ENCODE data around the gene LSP1. TPM values are rescaled to one million over a fixed set of nuclear protein-coding genes. Genes with fewer than 3 reads are reported as not detected.

Gene LSP1
- total RNA-seq, 4 donors from 2014 or later, result 10.3 to 36.5 (median 35.4) TPM

DNA sequence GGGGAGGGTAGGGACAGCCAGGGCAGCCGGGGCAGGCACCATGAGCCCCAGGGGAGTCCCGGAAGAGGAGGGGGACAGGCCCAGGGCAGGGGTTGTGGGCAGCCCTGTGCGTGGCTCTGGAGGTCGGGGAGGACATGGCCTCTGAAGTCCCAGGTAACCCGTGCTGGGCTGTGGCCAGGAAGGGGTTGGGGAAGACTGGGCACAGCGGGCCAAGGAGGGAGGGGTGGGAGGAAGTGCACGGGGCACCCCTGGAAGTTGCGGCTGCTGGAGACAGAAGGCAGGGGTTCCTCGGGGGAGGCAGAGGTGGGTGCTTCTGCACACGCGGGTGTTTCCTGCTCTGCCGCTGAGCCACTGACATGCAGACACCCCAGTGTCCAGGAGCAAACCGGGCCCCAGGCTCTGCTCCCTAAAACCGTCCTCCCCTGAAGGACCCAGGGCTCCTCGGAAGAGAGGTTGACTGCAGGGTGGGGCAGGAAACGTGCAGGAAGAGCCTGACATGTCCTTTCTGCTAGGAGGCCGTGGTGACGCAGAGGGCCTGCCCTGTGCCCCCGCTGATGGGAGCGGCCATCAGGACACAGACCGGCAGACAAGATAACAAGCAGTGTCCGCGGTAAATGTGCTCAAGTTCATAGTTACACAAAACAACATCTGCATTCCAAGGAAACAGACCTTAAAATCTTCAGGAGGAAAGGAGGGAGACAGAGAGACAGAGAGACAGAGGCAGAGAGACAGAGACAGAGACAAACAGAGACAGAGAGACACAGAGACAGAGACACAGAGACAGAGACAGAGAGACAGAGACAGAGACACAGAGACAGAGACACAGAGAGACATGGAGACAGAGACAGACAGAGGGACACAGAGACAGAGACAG, 8.4 kb upstream of the LSP1 start:
- Histone ChIP-seq H3K36me3 (no peaks in the 10 kb centered on the region), H3K27ac (replicated peaks in 1 of 4) (peak overlapping the region; percentile 2 to 53 (median 23)), H3K4me1 (peaks cover 13 to 26% (median 22%) of the 10 kb centered on the region in 4 donors), H3K27me3 (no peaks in the 10 kb centered on the region), H3K4me3 (no peak overlapping the region), H3K9me3 (no peaks in the 10 kb centered on the region)
- intact Hi-C loops (cut with DNase I), result loop anchor here (5.0 kb wide), 1 partner anchor 38 kb away; no protein-coding TSS in a partner anchor
- DNase-seq (ENCODE audit: extremely low spot score), result no peak
- 68% methylated on average over 17 of the region's 23 CpGs for WGBS
- TF ChIP-seq POLR2AphosphoS5 (IDR thresholded peaks at IDR 0.05) (no peak), EP300 (IDR thresholded peaks at IDR 0.05) (no peak), CTCF (IDR thresholded peaks at IDR 0.05) (no peak)

DNA sequence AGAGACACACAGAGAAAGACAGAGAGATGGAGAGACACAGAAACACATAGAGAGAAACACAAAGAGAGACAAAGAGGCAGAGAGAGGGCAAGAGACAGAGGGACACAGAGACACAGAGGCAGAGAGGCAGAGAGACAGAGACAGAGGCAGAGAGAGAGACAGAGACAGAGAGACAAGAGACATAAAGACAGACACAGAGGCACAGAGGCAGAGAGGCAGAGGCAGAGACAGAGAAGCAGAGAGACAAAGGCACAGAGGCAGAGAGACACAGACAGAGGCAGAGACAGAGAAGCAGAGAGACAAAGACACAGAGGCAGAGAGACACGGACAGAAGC, 7.8 kb upstream of the LSP1 start:
- H3K9me3 ChIP-seq, result no peaks in the 10 kb centered on the region
- H3K4me1 ChIP-seq, result peaks cover 13 to 25% (median 19%) of the 10 kb centered on the region in 4 donors
- 83% methylated on average over 1 of the region's 1 CpG for WGBS
- DNase-seq (ENCODE audit: extremely low spot score), result no peak
- peak overlapping the region in 3 of 4 donors; percentile 2 to 23 (median 11) for H3K27ac ChIP-seq (replicated peaks in 1 of 4)
- intact Hi-C loops (cut with DNase I), result no loop called here
- TF ChIP-seq POLR2AphosphoS5 (IDR thresholded peaks at IDR 0.05) (no peak), CTCF (IDR thresholded peaks at IDR 0.05) (no peak), POLR2A (IDR thresholded peaks at IDR 0.05; ENCODE audit: low read depth) (no peak), EP300 (IDR thresholded peaks at IDR 0.05) (no peak)
- H3K4me3 ChIP-seq, result no peak overlapping the region
- no peaks in the 10 kb centered on the region for H3K27me3 ChIP-seq
- H3K36me3 ChIP-seq, result no peaks in the 10 kb centered on the region

GRCh38 chr11:1845561-1846452, 7.1 kb upstream of the LSP1 start:
- H3K9me3 ChIP-seq, result no peaks in the 10 kb centered on the region
- no peaks in the 10 kb centered on the region for H3K36me3 ChIP-seq
- no peak for DNase-seq (ENCODE audit: extremely low spot score)
- H3K4me3 ChIP-seq, result no peak overlapping the region
- 83% methylated on average over 18 of the region's 21 CpGs for WGBS
- TF ChIP-seq POLR2AphosphoS5 (IDR thresholded peaks at IDR 0.05) (no peak), EP300 (IDR thresholded peaks at IDR 0.05) (no peak), CTCF (IDR thresholded peaks at IDR 0.05) (no peak), POLR2A (IDR thresholded peaks at IDR 0.05; ENCODE audit: low read depth) (no peak)
- peaks cover 13 to 20% (median 17%) of the 10 kb centered on the region in 4 donors for H3K4me1 ChIP-seq
- no peaks in the 10 kb centered on the region for H3K27me3 ChIP-seq
- H3K27ac ChIP-seq (replicated peaks in 1 of 4), result peak overlapping the region in 1 of 4 donors; percentile 23
- intact Hi-C loops (cut with DNase I), result no loop called here

DNA sequence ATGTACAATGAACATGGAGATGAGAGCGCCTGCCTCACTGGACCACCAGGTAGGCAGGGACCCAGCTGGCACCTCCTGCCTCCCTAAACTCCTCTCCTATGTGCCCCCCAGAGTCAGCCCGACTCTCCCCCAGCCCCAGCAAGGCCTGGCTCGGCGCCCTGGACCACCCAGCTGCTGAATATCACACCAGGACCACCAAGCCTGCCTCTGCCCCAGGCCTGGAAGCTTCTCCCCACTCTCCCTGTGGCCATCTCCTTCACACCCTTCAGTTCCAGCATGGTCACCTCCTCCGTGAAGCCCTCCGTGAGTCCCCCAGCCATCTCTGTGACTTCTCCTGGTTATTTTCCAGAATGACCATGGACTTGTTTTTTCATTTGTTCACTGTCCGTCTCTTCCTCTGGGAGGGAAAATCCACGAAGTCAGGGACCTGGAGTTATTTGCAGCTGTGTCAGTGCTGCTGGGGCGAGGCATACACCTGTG, 6.4 kb upstream of the LSP1 start:
- WGBS, result 90% methylated on average over 9 of the region's 9 CpGs
- Histone ChIP-seq H3K27ac (replicated peaks in 1 of 4) (no peak overlapping the region), H3K4me3 (no peak overlapping the region), H3K9me3 (no peaks in the 10 kb centered on the region), H3K4me1 (peaks cover 13 to 20% (median 17%) of the 10 kb centered on the region in 4 donors), H3K36me3 (no peaks in the 10 kb centered on the region), H3K27me3 (no peaks in the 10 kb centered on the region)
- no peak for DNase-seq (ENCODE audit: extremely low spot score)
- intact Hi-C loops (cut with DNase I), result no loop called here
- TF ChIP-seq EP300 (IDR thresholded peaks at IDR 0.05) (no peak), POLR2A (IDR thresholded peaks at IDR 0.05; ENCODE audit: low read depth) (no peak), CTCF (IDR thresholded peaks at IDR 0.05) (no peak), POLR2AphosphoS5 (IDR thresholded peaks at IDR 0.05) (no peak)
